Stimulated activated CD4-positive, alpha-beta T cell treated with anti-CD3 and anti-CD28 coated beads, Interleukin-12 subunit alpha, Interleukin-12 subunit beta, amount 100 ng/mL, for 24 hours (primary cell): ENCODE measurements around the gene SCD5.

Experiments used
- DNase-seq, 2 experiments: peaks; one replicate each; pipeline ENCODE4 v3.0.0-alpha.2; 2020; ENCODE audit warnings: low read depth in 2 of 2

SCD5 gene

DNA sequence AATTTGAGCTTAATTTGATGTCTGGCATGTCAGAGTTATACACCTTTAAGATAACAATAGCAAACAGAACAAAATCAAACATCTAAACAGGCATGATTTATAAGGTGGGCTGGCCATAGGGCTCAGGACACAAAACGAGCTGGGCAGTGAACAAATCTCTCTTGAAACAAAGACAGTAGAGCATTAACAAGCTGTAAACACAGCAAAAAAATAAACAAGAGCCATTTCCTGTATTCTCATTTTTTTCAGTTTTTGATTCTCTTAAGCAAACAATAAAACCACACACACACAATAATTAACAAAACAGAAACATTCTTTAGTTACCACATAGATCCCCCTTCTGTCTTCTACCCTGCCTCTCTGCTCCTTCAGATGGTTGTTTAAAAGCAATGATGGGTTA is 168.5 kb downstream of the SCD5 start:
- DNase-seq = no peak

DNA sequence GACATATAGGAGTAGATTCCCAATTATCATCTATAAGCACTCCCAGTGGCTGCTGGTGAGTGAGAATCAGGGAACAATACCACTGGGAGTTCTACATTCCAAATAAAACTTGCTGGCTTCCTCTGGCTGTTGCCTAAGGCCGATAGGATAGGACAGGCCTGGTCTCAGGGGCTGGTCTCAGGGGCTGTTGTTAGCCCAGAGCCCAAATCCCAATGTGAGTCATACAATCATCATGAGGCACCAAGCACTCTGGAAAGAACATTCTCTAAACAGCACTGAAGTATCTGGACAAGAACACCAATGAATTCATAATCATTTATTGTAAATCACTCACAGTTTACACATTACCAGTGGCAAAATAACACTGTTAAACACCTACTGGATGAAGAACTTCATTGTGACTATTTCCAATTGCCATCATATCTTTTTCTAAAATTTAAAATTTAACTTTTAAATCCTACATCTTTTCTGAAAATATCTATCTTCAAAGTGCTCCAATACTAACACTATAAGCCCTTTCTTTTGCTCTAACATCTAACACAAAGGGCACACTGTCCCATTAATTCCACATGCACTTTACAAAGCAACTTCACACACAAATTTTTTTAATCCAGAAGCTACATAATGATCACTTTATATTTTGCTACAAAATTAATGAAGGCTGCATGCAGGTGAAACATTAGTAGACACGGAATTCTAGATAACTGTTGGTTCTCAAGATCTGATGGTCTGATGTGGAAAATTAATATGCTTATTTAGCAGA is 169.2 kb downstream of the SCD5 start:
- DNase-seq = no peak

- DNase-seq = no peak
These were observed 172.2 kb downstream of the SCD5 start for GRCh38 chr4:82626251-82626868.

GRCh38 chr4:82624819-82625218 is 173.8 kb downstream of the SCD5 start:
- no peak for DNase-seq

GRCh38 chr4:82623121-82623683 is 175.4 kb downstream of the SCD5 start:
- no peak for DNase-seq

GRCh38 chr4:82621251-82621650 is 177.3 kb downstream of the SCD5 start:
- DNase-seq = no peak

- DNase-seq = no peak
These were observed 178.4 kb downstream of the SCD5 start for GRCh38 chr4:82620126-82620735.

DNA sequence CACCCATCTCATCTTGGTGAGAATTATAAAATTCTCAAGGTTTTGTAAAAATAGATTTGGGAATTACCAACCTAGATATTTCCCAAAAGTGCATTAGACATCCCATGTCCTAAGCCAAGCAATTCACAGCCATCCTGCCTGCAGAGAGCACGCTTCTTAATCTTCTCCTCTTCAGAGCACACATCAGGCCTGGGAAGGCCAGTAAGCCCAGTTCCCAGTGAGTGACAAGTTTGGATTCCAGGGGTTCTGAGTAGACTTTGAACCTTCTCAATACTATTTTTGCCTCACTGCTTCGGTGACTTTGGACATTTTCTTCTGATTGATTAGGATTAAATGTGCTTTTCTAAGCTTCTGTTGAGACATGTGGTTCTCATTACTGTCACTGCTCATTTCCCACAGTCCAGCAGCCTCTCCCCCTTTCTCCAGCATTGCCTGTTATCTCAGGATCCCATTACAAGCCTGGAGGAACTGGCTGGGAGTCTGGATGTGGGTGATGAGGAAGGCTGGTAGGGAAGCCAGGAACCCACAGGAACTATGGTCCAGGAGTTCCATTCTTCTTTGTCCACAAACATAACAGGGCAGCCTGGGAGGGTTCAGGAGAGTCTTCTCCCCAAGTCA is 180.4 kb downstream of the SCD5 start:
- no peak for DNase-seq

DNA sequence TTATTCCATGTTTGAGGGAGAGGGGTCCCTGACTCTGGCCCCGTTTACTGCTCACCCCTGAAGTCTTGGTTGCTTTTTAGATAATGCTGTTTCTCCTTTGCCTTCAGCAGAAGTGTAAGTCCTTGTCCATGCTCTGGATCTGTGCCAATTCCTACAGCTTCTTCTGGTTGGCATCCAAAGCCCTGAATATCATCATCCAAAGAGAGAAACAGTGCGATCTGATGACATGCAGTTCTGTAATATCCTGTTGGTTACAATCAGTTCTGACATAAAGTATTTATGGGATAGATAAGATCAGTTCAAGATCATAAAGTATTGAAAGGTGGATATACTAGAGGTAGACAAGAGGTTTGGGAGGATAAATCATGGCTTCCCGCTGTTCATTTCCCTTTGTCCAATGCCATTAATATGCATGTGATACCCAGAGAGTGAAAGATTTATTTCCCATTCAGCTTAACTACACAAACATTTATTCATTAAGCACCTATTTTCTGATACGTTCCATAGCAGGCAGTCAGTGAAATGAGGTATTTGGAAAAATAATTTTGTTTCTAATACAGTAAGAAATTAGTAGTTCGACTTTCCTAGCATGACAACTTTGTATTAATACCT is 183.7 kb downstream of the SCD5 start:
- DNase-seq = no peak

GRCh38 chr4:82613121-82613520 is 185.5 kb downstream of the SCD5 start:
- no peak for DNase-seq

DNA sequence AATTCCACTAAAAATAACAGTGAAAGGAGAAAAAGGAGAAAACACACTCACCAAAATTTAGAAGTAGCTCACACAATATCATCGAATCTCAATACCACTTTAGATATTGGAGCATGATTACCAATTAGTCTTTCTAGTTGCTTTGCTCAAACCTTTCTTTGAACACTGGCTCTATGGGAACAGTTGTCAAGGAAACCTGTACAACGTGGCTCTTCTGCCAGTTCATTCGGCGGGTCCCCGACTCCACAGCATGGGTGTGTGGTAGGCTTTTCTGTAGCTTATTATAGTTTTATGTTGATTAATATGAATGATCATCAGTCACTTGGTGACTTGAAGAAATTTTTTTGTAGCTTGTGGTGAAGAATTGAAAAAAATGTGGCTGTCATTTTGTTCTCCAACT is 186.6 kb downstream of the SCD5 start:
- DNase-seq = no peak

GRCh38 chr4:82611527-82611926 is 187.1 kb downstream of the SCD5 start:
- no peak for DNase-seq

DNA sequence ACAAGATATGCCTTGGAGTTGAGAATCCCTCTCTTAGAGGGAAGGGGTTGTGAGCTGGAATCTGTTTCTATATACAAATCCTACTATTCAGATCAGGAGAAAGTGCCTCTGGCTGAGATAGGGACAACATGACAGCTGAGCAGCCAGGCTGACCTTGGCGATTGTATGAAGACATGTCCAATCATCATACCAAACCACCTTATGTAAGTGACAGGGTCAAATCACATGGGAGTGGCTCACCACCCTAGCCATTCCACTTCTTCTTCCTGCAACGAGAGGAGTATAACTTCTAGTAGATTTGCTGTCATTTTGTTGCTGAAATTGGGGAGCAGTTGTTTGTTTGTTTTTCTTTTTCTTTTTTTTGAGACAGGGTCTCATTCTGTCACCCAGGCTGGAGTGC is 188.6 kb downstream of the SCD5 start:
- no peak for DNase-seq

DNA sequence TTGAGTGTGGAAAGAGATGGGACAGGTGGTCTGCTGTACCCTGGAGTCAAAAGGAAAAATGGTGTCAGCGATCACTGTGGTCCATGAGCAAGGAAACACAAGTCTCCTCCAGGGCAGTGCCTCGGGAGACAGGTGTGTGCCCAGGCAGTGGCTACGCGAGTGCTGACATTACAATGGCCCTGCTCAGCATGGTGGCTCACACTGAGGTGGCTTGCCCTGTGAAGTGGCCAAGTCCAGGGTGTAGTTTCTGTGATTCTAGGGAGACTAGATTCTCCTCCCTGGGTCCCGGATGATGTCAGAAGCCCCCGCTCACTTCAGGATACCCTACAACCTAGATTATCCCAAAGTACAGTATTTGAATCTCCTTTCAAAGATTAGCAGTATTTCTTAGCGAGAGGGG is 192.0 kb downstream of the SCD5 start:
- DNase-seq = no peak

DNA sequence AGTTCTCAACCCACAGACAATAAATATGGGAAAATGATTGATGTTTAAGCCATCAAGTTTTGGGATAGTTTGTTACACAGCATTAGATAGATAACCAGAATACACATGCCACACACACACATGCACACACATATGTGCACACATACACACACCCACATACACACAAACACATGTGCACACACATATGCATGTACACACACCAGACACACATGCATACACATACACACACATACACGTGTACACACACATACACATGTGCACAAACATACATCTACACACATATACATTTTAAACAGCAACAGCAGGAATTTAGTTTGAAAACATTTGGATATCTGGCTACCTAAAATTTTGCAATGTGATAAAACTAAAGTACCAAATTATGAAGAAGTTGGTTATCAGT is 194.1 kb downstream of the SCD5 start:
- no peak for DNase-seq

GRCh38 chr4:82601242-82602015 is 197.2 kb downstream of the SCD5 start:
- no peak for DNase-seq

- no peak for DNase-seq
These were observed 199.3 kb downstream of the SCD5 start for GRCh38 chr4:82599336-82599735.

GRCh38 chr4:82594456-82594855 is 204.1 kb downstream of the SCD5 start:
- DNase-seq = no peak

DNA sequence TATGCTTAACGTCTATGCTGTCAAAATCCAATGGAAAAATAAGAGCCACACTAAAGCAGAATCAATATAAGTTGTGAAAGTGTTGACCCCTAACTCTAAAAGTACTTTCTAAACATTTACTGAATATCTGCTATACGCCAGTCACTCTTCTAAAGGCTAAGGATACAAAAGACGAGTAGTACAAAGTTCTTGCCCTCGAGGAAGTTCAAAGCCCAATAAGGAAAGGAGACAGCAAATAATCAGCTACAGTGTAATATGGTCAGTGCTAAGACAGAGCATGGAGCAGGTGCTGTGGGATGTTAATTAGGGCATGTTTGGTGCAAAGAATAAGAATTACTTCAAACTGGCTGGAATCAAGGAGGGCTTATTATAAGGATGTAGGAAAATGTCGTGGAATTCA is 205.2 kb downstream of the SCD5 start:
- no peak for DNase-seq

DNA sequence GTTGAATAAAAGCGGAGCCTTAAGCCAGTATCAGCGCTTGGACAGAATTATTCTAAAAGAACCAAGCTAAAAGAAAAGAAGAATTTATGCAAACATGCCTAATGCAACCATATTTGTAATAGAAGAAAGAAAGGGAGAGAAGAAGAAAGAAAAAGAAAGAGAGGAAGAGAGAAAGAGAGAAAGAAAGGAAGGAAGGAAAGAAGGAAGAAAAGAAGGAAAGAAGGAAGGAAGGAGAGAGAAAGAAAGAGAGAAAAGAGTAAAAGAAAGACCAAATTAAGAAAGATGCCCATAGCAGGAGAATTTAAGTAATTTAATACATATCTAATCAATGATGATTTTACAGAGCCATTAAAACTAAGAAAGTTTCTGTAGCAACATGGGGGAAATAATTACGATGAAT is 206.0 kb downstream of the SCD5 start:
- no peak for DNase-seq

- DNase-seq = no peak
These were observed 207.0 kb downstream of the SCD5 start for GRCh38 chr4:82591592-82591991.
